Esophagus squamous epithelium (tissue), 4 donors: Measurements from ENCODE around the gene FGGY.

Experiments
- POLR2A ChIP-seq, 4 donors: fragments of 450-650 bp; IDR thresholded peaks; one replicate each; pipeline ENCODE4 v1.6.1; 2017; ENCODE audit warnings: antibody characterized with exemption in 4 of 4, mild to moderate bottlenecking in 4 of 4, moderate library complexity in 3 of 4
- TF ChIP-seq, protein P1 (sequence below), 6 experiments: fragments of 450-650 bp in 4 of 6; fragments of 200-600 bp in 2 of 6; sonication (generic) in 2 of 6; IDR thresholded peaks; one replicate each; pipeline ENCODE4 v1.5.1; 2016 to 2019; ENCODE audit warnings: antibody characterized with exemption in 6 of 6, mild to moderate bottlenecking in 4 of 6, moderate library complexity in 4 of 6

DNA sequence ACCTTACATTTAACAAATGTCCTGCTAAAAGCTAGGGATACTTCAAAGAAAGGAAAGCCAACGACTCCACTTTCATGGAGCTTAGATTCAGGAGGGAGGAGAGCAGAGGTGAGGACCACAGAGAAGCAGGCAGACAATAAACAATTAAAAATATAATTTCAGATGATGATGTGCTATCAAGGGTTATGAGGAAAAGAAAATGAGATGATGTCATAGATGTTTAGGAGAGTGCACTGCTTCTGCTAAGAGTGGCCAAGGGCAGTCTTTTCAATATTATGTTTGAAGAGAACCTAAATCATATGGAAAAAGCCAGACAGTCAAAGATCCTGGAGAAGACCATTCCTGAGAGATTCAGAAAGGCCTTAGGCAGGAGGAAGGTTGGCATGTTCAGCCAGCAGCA is 451.2 kb downstream of the FGGY start:
- TF ChIP-seq, protein P1, sequence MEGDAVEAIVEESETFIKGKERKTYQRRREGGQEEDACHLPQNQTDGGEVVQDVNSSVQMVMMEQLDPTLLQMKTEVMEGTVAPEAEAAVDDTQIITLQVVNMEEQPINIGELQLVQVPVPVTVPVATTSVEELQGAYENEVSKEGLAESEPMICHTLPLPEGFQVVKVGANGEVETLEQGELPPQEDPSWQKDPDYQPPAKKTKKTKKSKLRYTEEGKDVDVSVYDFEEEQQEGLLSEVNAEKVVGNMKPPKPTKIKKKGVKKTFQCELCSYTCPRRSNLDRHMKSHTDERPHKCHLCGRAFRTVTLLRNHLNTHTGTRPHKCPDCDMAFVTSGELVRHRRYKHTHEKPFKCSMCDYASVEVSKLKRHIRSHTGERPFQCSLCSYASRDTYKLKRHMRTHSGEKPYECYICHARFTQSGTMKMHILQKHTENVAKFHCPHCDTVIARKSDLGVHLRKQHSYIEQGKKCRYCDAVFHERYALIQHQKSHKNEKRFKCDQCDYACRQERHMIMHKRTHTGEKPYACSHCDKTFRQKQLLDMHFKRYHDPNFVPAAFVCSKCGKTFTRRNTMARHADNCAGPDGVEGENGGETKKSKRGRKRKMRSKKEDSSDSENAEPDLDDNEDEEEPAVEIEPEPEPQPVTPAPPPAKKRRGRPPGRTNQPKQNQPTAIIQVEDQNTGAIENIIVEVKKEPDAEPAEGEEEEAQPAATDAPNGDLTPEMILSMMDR (IDR thresholded peaks at IDR 0.05) = no peak
- TF ChIP-seq POLR2A (IDR thresholded peaks at IDR 0.05) = no peak
